ENCODE results near the gene NELFB.

NELFB gene

DNA sequence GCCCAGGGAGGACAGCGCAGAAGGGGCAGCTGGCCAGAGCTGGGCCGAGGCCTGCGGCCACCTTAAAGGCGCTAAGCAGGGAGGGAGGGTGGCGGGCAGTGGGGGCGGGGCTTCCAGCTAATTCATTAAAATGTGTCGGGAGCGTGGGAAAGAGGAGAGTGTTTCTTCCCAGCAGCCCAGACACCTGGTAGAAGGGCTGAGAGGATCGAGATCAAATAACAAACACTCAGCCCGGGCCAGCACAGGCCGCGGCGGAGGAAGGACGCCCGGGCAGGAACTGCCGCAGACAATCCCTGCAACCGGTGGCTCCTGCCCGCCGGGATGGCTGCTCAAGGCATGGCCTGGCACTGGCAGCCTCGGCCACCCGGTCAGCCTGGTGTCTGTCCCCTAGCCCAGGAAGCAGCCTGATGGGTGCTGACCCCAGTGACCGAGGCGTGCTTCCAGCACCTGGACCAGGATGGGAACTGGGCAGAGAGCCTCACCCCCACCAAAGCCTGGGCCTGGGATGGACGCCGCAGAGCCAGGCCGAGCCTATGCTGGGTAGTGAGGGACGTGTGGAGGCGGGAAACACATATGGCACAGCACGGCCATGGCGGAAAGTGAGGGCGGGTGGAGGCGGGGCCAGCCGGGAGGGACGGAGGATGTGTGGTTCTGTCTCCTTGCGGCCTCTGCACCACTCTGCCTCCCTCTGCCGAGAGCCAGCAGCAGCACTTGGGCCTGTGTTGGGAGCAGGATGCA is 50.1 kb downstream of the NELFB start:
- peak overlapping the region; percentile 96 for H3K27ac ChIP-seq (replicated peaks; ENCODE audit: low read length)

GRCh38 chr9:137305798-137306065 is 50.6 kb downstream of the NELFB start:
- Histone ChIP-seq H3K27me3 (ENCODE audit: control insufficient read depth in 3 of 3, insufficient read depth in 3 of 3, low read depth in 1 of 3, low read length in 3 of 3) (peaks cover 0 to 5% (median 3%) of the 10 kb centered on the region in 3 experiments), H4K91ac (ENCODE audit: low read depth, low read length, poor library complexity) (peak overlapping the region; percentile 1), H3K9ac (ENCODE audit: low read depth, low read length, poor library complexity) (peak overlapping the region; percentile 75), H2AFZ (ENCODE audit: low read length) (peak overlapping the region; percentile 60), H2BK12ac (ENCODE audit: low read length) (peak overlapping the region; percentile 100), H2AK5ac (ENCODE audit: low read depth, low read length) (peak overlapping the region; percentile 100), H2BK5ac (ENCODE audit: low read length) (peak overlapping the region; percentile 98), H3K14ac (ENCODE audit: low read length) (peak overlapping the region; percentile 100), H3K79me1 (ENCODE audit: low read depth, low read length) (peaks cover 6% of the 10 kb centered on the region), H3K4me1 (ENCODE audit: control insufficient read depth in 2 of 2, insufficient read depth in 1 of 2, low read depth in 1 of 2, low read length in 2 of 2) (peaks cover 48 to 49% of the 10 kb centered on the region in 2 donors), H3K4ac (ENCODE audit: low read length) (no peak overlapping the region), H3K9me3 (replicated peaks in 1 of 2; ENCODE audit: control insufficient read depth in 2 of 2, insufficient read depth in 1 of 2, low read depth in 1 of 2, low read length in 2 of 2) (no peaks in the 10 kb centered on the region), H3K36me3 (replicated peaks in 1 of 2; ENCODE audit: control insufficient read depth in 2 of 2, insufficient read depth in 2 of 2, low read length in 2 of 2) (no peaks in the 10 kb centered on the region), H3K23ac (ENCODE audit: low read depth, low read length, poor library complexity) (peak overlapping the region; percentile 92), H3K4me3 (ENCODE audit: low read length in 2 of 2) (no peak overlapping the region), H4K8ac (ENCODE audit: low read depth, low read length) (peak overlapping the region; percentile 87), H3K4me2 (ENCODE audit: insufficient read depth, low read length, poor library complexity, severe bottlenecking) (no peak overlapping the region), H2BK120ac (ENCODE audit: low read depth, low read length) (peak overlapping the region; percentile 95), H3K27ac (replicated peaks; ENCODE audit: low read length) (peak overlapping the region; percentile 96), H2BK15ac (ENCODE audit: low read length) (peak overlapping the region; percentile 100), H3K18ac (ENCODE audit: low read length) (peak overlapping the region; percentile 99)
- DNase-seq (ENCODE audit: low spot score) = no peak
- WGBS, 2 donors (ENCODE audit: extremely low coverage in 2 of 2, insufficient read length in 2 of 2, insufficient replicate concordance in 1 of 2) = no CpG with 5 or more reads among the region's 8 CpGs

More for the DNA sequence above, 50.1 kb downstream of the NELFB start:
- peak overlapping the region; percentile 48 for H3K4me2 ChIP-seq (ENCODE audit: insufficient read depth, low read length, poor library complexity, severe bottlenecking)
- H3K4me3 ChIP-seq (ENCODE audit: low read length in 2 of 2) = peak overlapping the region in 1 of 2 donors; percentile 10
- H3K27me3 ChIP-seq (ENCODE audit: control insufficient read depth in 3 of 3, insufficient read depth in 3 of 3, low read depth in 1 of 3, low read length in 3 of 3) = peaks cover 0 to 5% (median 3%) of the 10 kb centered on the region in 3 experiments
- H3K18ac ChIP-seq (ENCODE audit: low read length) = peak overlapping the region; percentile 99
- no peaks in the 10 kb centered on the region for H3K36me3 ChIP-seq (replicated peaks in 1 of 2; ENCODE audit: control insufficient read depth in 2 of 2, insufficient read depth in 2 of 2, low read length in 2 of 2)
- peak overlapping the region; percentile 100 for H2BK12ac ChIP-seq (ENCODE audit: low read length)
- H3K14ac ChIP-seq (ENCODE audit: low read length) = peak overlapping the region; percentile 100
- H3K9ac ChIP-seq (ENCODE audit: low read depth, low read length, poor library complexity) = peak overlapping the region; percentile 75
- DNase-seq (ENCODE audit: low spot score) = peak; percentile 71
- H4K8ac ChIP-seq (ENCODE audit: low read depth, low read length) = peak overlapping the region; percentile 52
- peaks cover 47 to 49% of the 10 kb centered on the region in 2 donors for H3K4me1 ChIP-seq (ENCODE audit: control insufficient read depth in 2 of 2, insufficient read depth in 1 of 2, low read depth in 1 of 2, low read length in 2 of 2)
- peak overlapping the region; percentile 60 for H2AFZ ChIP-seq (ENCODE audit: low read length)
- H3K23ac ChIP-seq (ENCODE audit: low read depth, low read length, poor library complexity) = peak overlapping the region; percentile 92
- H3K4ac ChIP-seq (ENCODE audit: low read length) = peak overlapping the region; percentile 90
- peak overlapping the region; percentile 100 for H2BK15ac ChIP-seq (ENCODE audit: low read length)
- peaks cover 6% of the 10 kb centered on the region for H3K79me1 ChIP-seq (ENCODE audit: low read depth, low read length)
- no CpG with 5 or more reads among the region's 36 CpGs for WGBS, 2 donors (ENCODE audit: extremely low coverage in 2 of 2, insufficient read length in 2 of 2, insufficient replicate concordance in 1 of 2)
- peak overlapping the region; percentile 98 for H2BK5ac ChIP-seq (ENCODE audit: low read length)
- no peaks in the 10 kb centered on the region for H3K9me3 ChIP-seq (replicated peaks in 1 of 2; ENCODE audit: control insufficient read depth in 2 of 2, insufficient read depth in 1 of 2, low read depth in 1 of 2, low read length in 2 of 2)
- peak overlapping the region; percentile 95 for H4K91ac ChIP-seq (ENCODE audit: low read depth, low read length, poor library complexity)
- peak overlapping the region; percentile 95 for H2BK120ac ChIP-seq (ENCODE audit: low read depth, low read length)
- peak overlapping the region; percentile 100 for H2AK5ac ChIP-seq (ENCODE audit: low read depth, low read length)

GRCh38 chr9:137306066-137306849 is 51.1 kb downstream of the NELFB start:
- DNase-seq (ENCODE audit: low spot score) = no peak

DNA sequence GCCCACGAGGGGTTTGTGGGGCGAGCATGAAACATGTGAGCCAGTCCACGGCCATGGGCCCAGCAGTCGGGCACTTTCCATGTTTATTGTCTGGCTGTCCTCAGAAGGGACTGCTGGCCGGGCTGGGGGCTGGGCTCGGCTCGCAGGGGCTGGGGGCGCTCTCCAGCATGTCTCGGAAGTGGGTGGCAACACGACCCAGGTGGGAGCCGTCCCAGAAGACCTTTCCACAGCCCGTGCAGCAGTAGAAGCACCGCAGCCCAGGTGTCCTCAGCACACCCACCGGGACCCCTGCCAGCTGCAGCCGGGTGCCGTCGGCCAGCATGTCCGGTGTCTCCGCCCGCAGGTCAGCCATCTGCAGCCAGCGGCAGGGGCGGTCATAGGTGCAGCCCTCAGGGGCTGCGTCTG is 51.7 kb downstream of the NELFB start:
- DNase-seq (ENCODE audit: low spot score) = no peak
- H3K18ac ChIP-seq (ENCODE audit: low read length) = peak overlapping the region; percentile 99

More at GRCh38 chr9:137306066-137306849, 51.1 kb downstream of the NELFB start:
- Histone ChIP-seq H3K4ac (ENCODE audit: low read length) (peak overlapping the region; percentile 99), H3K79me1 (ENCODE audit: low read depth, low read length) (peaks cover 6% of the 10 kb centered on the region), H2AK5ac (ENCODE audit: low read depth, low read length) (peak overlapping the region; percentile 100), H3K4me2 (ENCODE audit: insufficient read depth, low read length, poor library complexity, severe bottlenecking) (no peak overlapping the region), H2BK15ac (ENCODE audit: low read length) (peak overlapping the region; percentile 100), H2BK5ac (ENCODE audit: low read length) (peak overlapping the region; percentile 98), H2BK12ac (ENCODE audit: low read length) (peak overlapping the region; percentile 100), H3K27ac (replicated peaks; ENCODE audit: low read length) (peak overlapping the region; percentile 96), H4K8ac (ENCODE audit: low read depth, low read length) (peak overlapping the region; percentile 87), H3K14ac (ENCODE audit: low read length) (peak overlapping the region; percentile 100), H3K9me3 (replicated peaks in 1 of 2; ENCODE audit: control insufficient read depth in 2 of 2, insufficient read depth in 1 of 2, low read depth in 1 of 2, low read length in 2 of 2) (no peaks in the 10 kb centered on the region), H4K91ac (ENCODE audit: low read depth, low read length, poor library complexity) (peak overlapping the region; percentile 1), H2BK120ac (ENCODE audit: low read depth, low read length) (peak overlapping the region; percentile 95), H3K18ac (ENCODE audit: low read length) (peak overlapping the region; percentile 99), H3K4me3 (ENCODE audit: low read length in 2 of 2) (no peak overlapping the region), H2AFZ (ENCODE audit: low read length) (peak overlapping the region; percentile 60), H3K9ac (ENCODE audit: low read depth, low read length, poor library complexity) (peak overlapping the region; percentile 75), H3K36me3 (replicated peaks in 1 of 2; ENCODE audit: control insufficient read depth in 2 of 2, insufficient read depth in 2 of 2, low read length in 2 of 2) (no peaks in the 10 kb centered on the region), H3K4me1 (ENCODE audit: control insufficient read depth in 2 of 2, insufficient read depth in 1 of 2, low read depth in 1 of 2, low read length in 2 of 2) (peaks cover 49 to 51% of the 10 kb centered on the region in 2 donors), H3K27me3 (ENCODE audit: control insufficient read depth in 3 of 3, insufficient read depth in 3 of 3, low read depth in 1 of 3, low read length in 3 of 3) (peaks cover 0 to 5% (median 3%) of the 10 kb centered on the region in 3 experiments), H3K23ac (ENCODE audit: low read depth, low read length, poor library complexity) (peak overlapping the region; percentile 92)
- WGBS, 2 donors (ENCODE audit: extremely low coverage in 2 of 2, insufficient read length in 2 of 2, insufficient replicate concordance in 1 of 2) = no CpG with 5 or more reads among the region's 30 CpGs

More for the DNA sequence above, 51.7 kb downstream of the NELFB start:
- peak overlapping the region; percentile 100 for H2AK5ac ChIP-seq (ENCODE audit: low read depth, low read length)
- peaks cover 2% of the 10 kb centered on the region for H3K79me1 ChIP-seq (ENCODE audit: low read depth, low read length)
- H3K9ac ChIP-seq (ENCODE audit: low read depth, low read length, poor library complexity) = no peak overlapping the region
- peak overlapping the region; percentile 87 for H2BK120ac ChIP-seq (ENCODE audit: low read depth, low read length)
- peak overlapping the region; percentile 100 for H2BK12ac ChIP-seq (ENCODE audit: low read length)
- no peak overlapping the region for H3K4me2 ChIP-seq (ENCODE audit: insufficient read depth, low read length, poor library complexity, severe bottlenecking)
- no peaks in the 10 kb centered on the region for H3K36me3 ChIP-seq (replicated peaks in 1 of 2; ENCODE audit: control insufficient read depth in 2 of 2, insufficient read depth in 2 of 2, low read length in 2 of 2)
- H3K27me3 ChIP-seq (ENCODE audit: control insufficient read depth in 3 of 3, insufficient read depth in 3 of 3, low read depth in 1 of 3, low read length in 3 of 3) = peaks cover 0 to 5% (median 3%) of the 10 kb centered on the region in 3 experiments
- H3K27ac ChIP-seq (replicated peaks; ENCODE audit: low read length) = no peak overlapping the region
- peak overlapping the region; percentile 100 for H2BK15ac ChIP-seq (ENCODE audit: low read length)
- H4K91ac ChIP-seq (ENCODE audit: low read depth, low read length, poor library complexity) = peak overlapping the region; percentile 64
- peak overlapping the region; percentile 37 for H3K4ac ChIP-seq (ENCODE audit: low read length)
- WGBS, 2 donors (ENCODE audit: extremely low coverage in 2 of 2, insufficient read length in 2 of 2, insufficient replicate concordance in 1 of 2) = no CpG with 5 or more reads among the region's 23 CpGs
- H3K14ac ChIP-seq (ENCODE audit: low read length) = no peak overlapping the region
- peak overlapping the region; percentile 55 for H3K23ac ChIP-seq (ENCODE audit: low read depth, low read length, poor library complexity)
- peak overlapping the region; percentile 17 for H4K8ac ChIP-seq (ENCODE audit: low read depth, low read length)
- H3K4me3 ChIP-seq (ENCODE audit: low read length in 2 of 2) = no peak overlapping the region
- H2AFZ ChIP-seq (ENCODE audit: low read length) = no peak overlapping the region
- H2BK5ac ChIP-seq (ENCODE audit: low read length) = peak overlapping the region; percentile 94
- no peaks in the 10 kb centered on the region for H3K9me3 ChIP-seq (replicated peaks in 1 of 2; ENCODE audit: control insufficient read depth in 2 of 2, insufficient read depth in 1 of 2, low read depth in 1 of 2, low read length in 2 of 2)
- peaks cover 49 to 51% of the 10 kb centered on the region in 2 donors for H3K4me1 ChIP-seq (ENCODE audit: control insufficient read depth in 2 of 2, insufficient read depth in 1 of 2, low read depth in 1 of 2, low read length in 2 of 2)

Data from neuronal stem cell (in vitro differentiated cells).